ENCODE results near the gene NTSR1. TPM values are rescaled to one million over a fixed set of nuclear protein-coding genes. Genes with fewer than 3 reads are reported as not detected.

The NTSR1 gene
- polyA plus RNA-seq, 1 donor from 2014 or later: 0.05 TPM

- Histone ChIP-seq H3K4me3 (ENCODE audit: low read length) (no peak overlapping the region), H3K4me2 (ENCODE audit: low read length) (no peak overlapping the region), H3K79me2 (replicated peaks; ENCODE audit: insufficient read depth, low read length) (no peaks in the 10 kb centered on the region), H3K9ac (ENCODE audit: low read length) (no peak overlapping the region), H3K36me3 (ENCODE audit: insufficient read depth, low read length) (no peaks in the 10 kb centered on the region), H3K27me3 (ENCODE audit: insufficient read depth, low read depth, low read length) (no peaks in the 10 kb centered on the region), H3K9me2 (ENCODE audit: insufficient read depth, low read length) (no peaks in the 10 kb centered on the region), H3K9me3 (ENCODE audit: low read length) (no peaks in the 10 kb centered on the region), H4K20me1 (ENCODE audit: insufficient read depth) (no peaks in the 10 kb centered on the region), H3F3A (ENCODE audit: insufficient read depth, low read length, poor library complexity, severe bottlenecking) (no peaks in the 10 kb centered on the region), H3K27ac (ENCODE audit: low read length) (no peak overlapping the region), H2AFZ (ENCODE audit: low read depth, low read length) (no peak overlapping the region)
- no peak for TF ChIP-seq TAF1 (IDR thresholded peaks at IDR 0.05; ENCODE audit: low read depth)
- TF ChIP-seq EZH2 (IDR thresholded peaks at IDR 0.05; ENCODE audit: borderline replicate concordance, insufficient read depth, low read length, poor library complexity, severe bottlenecking): no peak
- no peak for TF ChIP-seq CTCF (IDR thresholded peaks at IDR 0.05; ENCODE audit: poor library complexity, severe bottlenecking)
- TF ChIP-seq EP300 (conservative IDR thresholded peaks at IDR 0.05; ENCODE audit: poor library complexity, severe bottlenecking): no peak
- no peak for TF ChIP-seq POLR2AphosphoS5 (IDR thresholded peaks at IDR 0.05)
- TF ChIP-seq MXI1 (conservative IDR thresholded peaks at IDR 0.05; ENCODE audit: poor library complexity, severe bottlenecking): no peak
- TF ChIP-seq REST (IDR thresholded peaks at IDR 0.05; ENCODE audit: borderline replicate concordance): no peak
- TF ChIP-seq SMC3 (conservative IDR thresholded peaks at IDR 0.05; ENCODE audit: poor library complexity): no peak
- TF ChIP-seq RAD21 (conservative IDR thresholded peaks at IDR 0.05): no peak
These were observed 61.7 kb downstream of the NTSR1 start for GRCh38 chr20:62770111-62770910.

GRCh38 chr20:62770916-62771315 lies 62.3 kb downstream of the NTSR1 start:
- no peak overlapping the region for H3K4me2 ChIP-seq (ENCODE audit: low read length)
- no peak overlapping the region for H3K9ac ChIP-seq (ENCODE audit: low read length)
- no peaks in the 10 kb centered on the region for H3K79me2 ChIP-seq (replicated peaks; ENCODE audit: insufficient read depth, low read length)
- no peak for TF ChIP-seq TAF1 (IDR thresholded peaks at IDR 0.05; ENCODE audit: low read depth)
- TF ChIP-seq REST (IDR thresholded peaks at IDR 0.05; ENCODE audit: borderline replicate concordance): no peak
- no peak for TF ChIP-seq RAD21 (conservative IDR thresholded peaks at IDR 0.05)
- no peak for TF ChIP-seq MXI1 (conservative IDR thresholded peaks at IDR 0.05; ENCODE audit: poor library complexity, severe bottlenecking)
- no peak for TF ChIP-seq SMC3 (conservative IDR thresholded peaks at IDR 0.05; ENCODE audit: poor library complexity)
- TF ChIP-seq EP300 (conservative IDR thresholded peaks at IDR 0.05; ENCODE audit: poor library complexity, severe bottlenecking): no peak
- TF ChIP-seq POLR2AphosphoS5 (IDR thresholded peaks at IDR 0.05): no peak
- no peak for TF ChIP-seq CTCF (IDR thresholded peaks at IDR 0.05; ENCODE audit: poor library complexity, severe bottlenecking)
- no peak for TF ChIP-seq EZH2 (IDR thresholded peaks at IDR 0.05; ENCODE audit: borderline replicate concordance, insufficient read depth, low read length, poor library complexity, severe bottlenecking)
- H2AFZ ChIP-seq (ENCODE audit: low read depth, low read length): no peak overlapping the region
- no peaks in the 10 kb centered on the region for H3K9me2 ChIP-seq (ENCODE audit: insufficient read depth, low read length)
- H3K36me3 ChIP-seq (ENCODE audit: insufficient read depth, low read length): no peaks in the 10 kb centered on the region
- H3K9me3 ChIP-seq (ENCODE audit: low read length): no peaks in the 10 kb centered on the region
- H3K4me3 ChIP-seq (ENCODE audit: low read length): no peak overlapping the region
- no peaks in the 10 kb centered on the region for H3K27me3 ChIP-seq (ENCODE audit: insufficient read depth, low read depth, low read length)
- no peaks in the 10 kb centered on the region for H3F3A ChIP-seq (ENCODE audit: insufficient read depth, low read length, poor library complexity, severe bottlenecking)
- no peaks in the 10 kb centered on the region for H4K20me1 ChIP-seq (ENCODE audit: insufficient read depth)
- no peak overlapping the region for H3K27ac ChIP-seq (ENCODE audit: low read length)

Measured in neural cell (in vitro differentiated cells).